AG10803 (cell line): ENCODE measurements around the gene MMP25.

Experiments
- DNase-seq: peaks from one replicate; pipeline ENCODE4 v3.0.0; 2010; ENCODE audit warnings: low read depth
- H3K4me3 ChIP-seq: 2 replicates; pipeline ENCODE4 v1.5.1; 2011; ENCODE audit warnings: mild to moderate bottlenecking, low read length, control low read depth
- TF ChIP-seq, protein P1 (sequence below): conservative IDR thresholded peaks from 2 replicates; pipeline ENCODE4 v1.5.1; 2011; ENCODE audit warnings: mild to moderate bottlenecking, low read length, control low read depth, inconsistent platforms

Gene MMP25

DNA sequence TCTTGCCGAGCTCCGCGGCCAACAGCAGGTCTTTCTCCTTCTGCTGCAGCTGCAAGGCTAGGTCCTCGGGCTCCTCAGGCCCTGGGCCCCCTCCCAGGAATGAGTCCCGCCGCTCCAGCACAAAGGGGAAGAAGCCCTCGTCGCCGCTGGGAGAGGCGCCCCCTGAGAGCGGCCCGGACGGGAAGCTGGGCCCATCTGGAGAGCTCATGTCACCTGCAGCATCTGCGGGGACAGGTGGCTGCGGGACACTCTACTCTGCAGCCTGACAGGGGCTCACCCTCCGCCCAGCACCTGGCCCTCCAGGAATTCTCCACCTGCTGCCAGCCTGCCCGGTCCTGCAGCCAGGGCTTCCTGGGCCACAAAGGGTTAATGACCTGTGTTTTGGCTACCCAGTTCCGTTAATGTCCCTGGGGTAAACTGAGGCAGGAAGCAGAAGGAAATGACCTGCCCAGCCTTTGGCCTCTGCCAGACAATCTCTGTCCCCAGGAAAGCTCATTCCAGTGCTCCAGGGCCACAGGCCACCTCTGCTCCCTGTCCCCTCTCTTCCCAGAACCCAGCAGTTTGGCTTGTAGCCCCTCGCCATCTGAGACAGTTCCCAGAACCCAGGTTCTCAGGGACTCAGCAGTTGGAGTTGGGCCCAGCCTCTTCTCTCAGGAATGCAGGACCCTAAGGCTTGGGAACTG, 10.9 kb upstream of the MMP25 start:
- no peak for DNase-seq
- TF ChIP-seq, protein P1, sequence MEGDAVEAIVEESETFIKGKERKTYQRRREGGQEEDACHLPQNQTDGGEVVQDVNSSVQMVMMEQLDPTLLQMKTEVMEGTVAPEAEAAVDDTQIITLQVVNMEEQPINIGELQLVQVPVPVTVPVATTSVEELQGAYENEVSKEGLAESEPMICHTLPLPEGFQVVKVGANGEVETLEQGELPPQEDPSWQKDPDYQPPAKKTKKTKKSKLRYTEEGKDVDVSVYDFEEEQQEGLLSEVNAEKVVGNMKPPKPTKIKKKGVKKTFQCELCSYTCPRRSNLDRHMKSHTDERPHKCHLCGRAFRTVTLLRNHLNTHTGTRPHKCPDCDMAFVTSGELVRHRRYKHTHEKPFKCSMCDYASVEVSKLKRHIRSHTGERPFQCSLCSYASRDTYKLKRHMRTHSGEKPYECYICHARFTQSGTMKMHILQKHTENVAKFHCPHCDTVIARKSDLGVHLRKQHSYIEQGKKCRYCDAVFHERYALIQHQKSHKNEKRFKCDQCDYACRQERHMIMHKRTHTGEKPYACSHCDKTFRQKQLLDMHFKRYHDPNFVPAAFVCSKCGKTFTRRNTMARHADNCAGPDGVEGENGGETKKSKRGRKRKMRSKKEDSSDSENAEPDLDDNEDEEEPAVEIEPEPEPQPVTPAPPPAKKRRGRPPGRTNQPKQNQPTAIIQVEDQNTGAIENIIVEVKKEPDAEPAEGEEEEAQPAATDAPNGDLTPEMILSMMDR, result no peak
- H3K4me3 ChIP-seq, result no peak overlapping the region

DNA sequence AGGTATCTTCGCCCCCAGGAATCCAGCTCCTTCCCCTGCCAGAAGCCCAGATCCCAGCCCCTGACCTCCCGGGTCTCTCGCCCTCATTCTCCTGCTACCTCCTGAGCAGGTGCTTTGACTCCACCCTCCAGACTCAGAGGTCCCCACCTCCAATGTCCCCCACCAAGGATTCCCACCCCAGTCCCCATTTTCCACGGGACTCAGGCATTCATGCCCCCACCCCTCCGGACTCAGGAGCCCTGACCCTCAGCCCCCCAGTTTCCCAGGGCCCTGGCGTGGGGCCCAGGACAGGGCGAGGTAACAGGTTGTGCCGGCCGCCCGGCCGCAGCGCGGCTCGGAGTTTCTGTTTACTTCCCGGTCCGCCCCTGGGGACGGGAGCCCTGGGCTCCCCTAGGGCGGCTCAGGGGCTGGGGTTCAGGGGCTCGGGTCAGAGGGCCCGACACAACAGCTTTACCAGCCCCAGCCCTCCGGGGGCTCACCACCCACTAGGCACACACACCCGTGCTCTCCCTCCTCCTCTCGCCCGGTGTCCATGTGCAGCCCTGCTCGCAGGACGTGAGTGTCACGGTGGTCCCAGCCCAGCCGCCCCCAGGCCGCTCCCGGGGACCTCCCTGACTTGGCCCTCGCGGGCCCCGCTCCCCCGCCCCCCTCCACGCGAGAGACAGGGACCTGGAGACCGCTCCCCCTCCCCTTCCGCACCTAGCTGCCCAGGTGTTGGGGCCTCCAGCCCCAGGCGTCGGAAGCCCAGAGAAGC, 10.2 kb upstream of the MMP25 start:
- TF ChIP-seq, protein P1, result no peak
- DNase-seq, result no peak
- H3K4me3 ChIP-seq, result no peak overlapping the region

DNA sequence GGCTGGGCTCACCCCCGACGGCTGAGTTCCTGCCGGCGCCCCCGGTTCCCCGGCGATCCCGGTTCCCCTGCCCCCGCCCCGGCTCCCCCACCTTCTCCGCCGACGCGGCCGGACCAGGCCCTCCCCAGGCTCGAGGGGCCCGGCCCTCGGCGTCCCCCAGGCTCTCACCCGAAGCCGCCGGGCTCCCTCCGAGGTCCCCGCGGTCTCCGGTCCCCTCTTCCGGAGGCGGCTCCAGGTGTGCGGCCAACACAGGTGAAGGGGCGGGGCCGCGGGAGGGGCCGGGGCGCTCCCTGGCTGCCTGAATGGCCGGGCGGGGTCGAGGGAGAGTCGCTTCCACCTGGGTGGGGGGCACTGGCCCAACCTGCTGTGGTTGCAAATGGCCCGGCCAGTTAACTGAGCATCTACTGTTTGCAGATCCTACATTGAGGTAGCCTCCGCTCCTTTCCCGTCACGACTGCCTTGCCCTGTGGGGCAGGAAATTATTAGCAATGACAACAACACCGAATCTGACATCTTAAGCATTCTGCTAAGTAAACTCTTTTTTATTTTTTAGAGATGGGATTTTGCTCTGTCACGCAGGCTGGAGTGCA, 9.5 kb upstream of the MMP25 start, which contains the start of gene BICDL2:
Gene BICDL2 (minus strand): TSS at position 219 of the 590 bp plus-strand sequence. CDS start 1,448 bp downstream, outside the sequence.
- no peak within 1 kb of the TSS for H3K4me3 ChIP-seq
- TF ChIP-seq, protein P1, result no peak
- DNase-seq, result no peak

DNA sequence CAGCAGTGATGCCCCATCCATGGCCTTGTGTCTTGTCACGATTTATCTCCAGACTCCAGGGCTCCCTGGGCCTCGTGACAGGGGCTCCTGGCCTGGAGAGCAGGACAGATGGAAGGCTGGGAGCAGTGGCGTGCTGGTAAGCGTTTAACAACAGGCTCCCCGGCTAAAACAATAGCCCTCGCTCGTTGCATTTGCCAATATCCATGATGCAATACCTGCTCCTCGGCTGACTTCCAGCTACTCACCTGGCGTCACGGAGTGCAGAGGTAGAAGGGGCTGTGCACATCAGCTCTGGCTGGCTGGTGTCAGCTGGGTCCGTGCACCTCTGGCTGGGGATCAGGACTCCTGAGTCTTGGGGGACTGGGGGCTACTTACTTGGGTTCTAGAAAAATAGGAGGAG, 8.1 kb upstream of the MMP25 start:
- H3K4me3 ChIP-seq, result no peak overlapping the region
- TF ChIP-seq, protein P1, result no peak
- DNase-seq, result no peak

DNA sequence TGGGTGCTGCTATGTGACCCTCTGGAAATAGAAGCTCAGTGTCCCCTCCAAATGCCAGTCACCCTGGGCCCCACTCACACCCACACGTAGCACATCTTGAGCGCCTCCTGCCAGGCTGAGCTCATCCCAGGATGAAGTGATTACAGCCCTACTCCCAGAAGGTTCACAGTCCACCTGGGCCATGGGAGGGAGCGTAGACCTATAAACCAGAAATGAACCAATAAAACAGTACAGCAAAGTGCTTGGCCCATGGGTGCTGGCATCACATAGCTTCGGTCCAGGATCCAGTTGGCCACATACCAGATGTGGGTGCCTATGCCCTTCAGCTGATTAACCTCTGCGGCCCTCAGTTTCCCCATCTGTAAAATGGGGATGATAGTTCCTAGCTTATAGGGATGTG, 7.5 kb upstream of the MMP25 start:
- TF ChIP-seq, protein P1, result no peak
- DNase-seq, result no peak

DNA sequence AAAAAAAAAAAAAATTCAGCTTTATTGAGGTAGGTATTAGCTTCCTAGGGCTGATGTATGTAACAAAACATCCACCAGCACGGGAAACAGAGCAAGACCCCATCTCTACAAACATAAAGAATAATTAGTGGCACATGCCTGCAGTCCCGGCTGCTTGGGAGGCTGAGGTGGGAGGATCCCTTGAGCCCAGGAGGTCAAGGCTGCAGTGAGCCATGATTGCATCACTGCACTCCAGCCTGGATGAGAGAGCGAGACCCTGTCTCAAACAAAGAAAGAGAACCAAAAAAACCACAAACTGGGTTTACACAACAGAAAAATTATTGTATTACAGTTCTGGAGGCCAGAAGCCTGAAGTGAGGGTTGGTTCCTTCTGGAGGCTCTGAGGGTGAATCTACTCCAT, 4.0 kb upstream of the MMP25 start:
- DNase-seq, result no peak
- TF ChIP-seq, protein P1, result no peak
- no peak overlapping the region for H3K4me3 ChIP-seq

More for the DNA sequence above, 7.5 kb upstream of the MMP25 start:
- no peak overlapping the region for H3K4me3 ChIP-seq

DNA sequence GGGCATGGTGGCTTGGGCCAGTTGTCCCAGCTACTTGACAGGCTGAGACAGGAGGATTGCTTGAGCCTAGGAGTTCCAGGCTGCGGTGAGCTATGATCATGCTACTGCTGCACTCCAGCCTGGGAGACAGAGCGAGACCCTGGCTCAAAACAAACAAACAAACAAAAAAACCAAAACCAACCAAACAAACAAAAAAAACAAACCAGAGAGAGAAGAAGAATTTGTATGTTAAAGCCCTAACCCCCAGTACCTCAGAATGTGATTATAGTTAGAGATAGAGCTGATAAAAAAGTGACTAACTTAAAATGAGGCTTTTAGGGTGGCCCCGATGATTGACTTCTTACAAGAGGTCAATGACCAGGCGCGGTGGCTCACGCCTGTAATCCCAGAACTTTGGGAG, 1.7 kb upstream of the MMP25 start:
- DNase-seq, result no peak
- TF ChIP-seq, protein P1, result no peak
- no peak overlapping the region for H3K4me3 ChIP-seq
